NCI-H510A (cell line): ENCODE data around the gene CLDN9.

Experiments used
- DNase-seq: peaks from one replicate; lab custom pipeline; 2025; lab: John Stamatoyannopoulos, UW

CLDN9 gene

DNA sequence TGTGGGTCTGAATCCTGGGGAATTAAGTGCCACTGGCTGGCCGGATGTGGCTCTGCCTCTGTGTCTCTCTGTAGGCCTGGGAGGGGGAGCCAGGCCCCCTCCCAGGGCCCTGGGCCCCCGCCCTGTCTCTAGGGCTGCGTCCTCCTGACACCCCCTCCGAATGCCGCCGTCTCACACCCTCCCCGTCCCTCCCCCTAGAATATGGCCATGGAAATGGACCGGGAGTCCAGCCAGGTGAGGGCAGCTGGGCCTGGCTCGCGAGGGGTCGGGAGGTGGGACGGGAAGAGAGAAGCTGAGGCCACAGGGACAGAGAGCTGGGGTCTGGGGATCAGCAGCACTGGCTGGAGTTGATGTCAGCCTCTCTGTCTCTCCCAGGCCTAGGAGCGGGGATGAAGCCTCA lies 16.4 kb upstream of the CLDN9 start:
- DNase-seq, result no peak

DNA sequence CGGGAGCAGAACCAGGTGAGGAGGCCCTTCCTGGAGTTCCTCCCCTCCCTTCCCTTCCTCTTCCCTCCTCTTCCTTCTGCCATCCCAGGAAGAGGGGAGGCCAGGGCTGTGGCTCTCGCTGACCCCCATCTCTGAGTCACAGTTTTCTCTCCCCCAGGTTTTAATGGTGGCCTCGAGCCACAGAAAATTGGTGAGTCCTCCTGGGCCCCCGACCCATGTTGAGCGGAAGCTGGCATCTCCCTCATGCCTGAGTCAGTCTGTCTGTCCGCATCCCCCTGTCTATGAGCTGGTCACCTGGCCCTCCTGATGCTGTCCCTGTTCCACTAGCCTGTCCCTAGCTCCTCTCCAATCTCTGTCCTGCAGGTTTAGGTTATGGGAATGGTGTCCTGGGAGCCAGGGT lies 12.8 kb upstream of the CLDN9 start:
- no peak for DNase-seq

DNA sequence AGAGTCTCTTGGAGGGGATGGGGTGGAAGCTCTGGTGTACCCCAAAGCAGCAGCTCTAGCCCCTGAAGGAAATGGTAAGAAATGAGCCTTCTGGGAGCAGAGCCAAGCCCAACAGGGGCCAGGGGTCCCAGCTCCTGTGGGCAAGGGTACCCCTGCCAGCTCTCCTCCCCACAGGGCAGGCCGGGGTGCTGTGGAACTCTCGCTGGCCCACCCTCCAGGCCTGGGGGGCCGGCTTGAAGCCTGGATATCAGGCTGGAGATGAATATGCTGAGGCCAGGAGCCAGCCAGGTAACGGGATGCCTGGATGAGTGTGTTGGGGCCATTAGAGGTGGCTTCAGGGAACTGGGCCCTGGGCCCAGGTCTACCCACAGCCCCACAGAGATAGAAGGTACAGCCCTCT lies 12.2 kb upstream of the CLDN9 start:
- no peak for DNase-seq

DNA sequence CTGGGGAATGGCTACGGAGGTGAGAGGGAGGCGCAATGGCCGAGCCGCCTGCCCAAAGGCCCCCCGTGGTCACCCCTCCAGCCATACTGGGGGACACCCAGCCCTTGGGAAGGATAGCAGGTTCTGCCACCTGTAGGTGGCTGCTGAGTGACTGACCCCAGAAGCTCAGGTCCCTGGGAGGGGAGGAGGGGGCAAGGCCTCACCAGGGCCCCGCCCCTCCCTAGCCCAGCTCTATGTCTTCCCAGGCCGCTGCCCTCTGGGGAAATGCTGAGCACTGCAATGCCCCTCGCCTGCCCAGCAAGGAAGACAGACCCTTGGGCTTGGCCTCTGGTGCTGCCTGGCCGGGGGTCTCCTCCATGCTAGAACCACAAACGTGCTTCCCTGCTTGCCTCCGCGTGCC lies 11.4 kb upstream of the CLDN9 start:
- no peak for DNase-seq

DNA sequence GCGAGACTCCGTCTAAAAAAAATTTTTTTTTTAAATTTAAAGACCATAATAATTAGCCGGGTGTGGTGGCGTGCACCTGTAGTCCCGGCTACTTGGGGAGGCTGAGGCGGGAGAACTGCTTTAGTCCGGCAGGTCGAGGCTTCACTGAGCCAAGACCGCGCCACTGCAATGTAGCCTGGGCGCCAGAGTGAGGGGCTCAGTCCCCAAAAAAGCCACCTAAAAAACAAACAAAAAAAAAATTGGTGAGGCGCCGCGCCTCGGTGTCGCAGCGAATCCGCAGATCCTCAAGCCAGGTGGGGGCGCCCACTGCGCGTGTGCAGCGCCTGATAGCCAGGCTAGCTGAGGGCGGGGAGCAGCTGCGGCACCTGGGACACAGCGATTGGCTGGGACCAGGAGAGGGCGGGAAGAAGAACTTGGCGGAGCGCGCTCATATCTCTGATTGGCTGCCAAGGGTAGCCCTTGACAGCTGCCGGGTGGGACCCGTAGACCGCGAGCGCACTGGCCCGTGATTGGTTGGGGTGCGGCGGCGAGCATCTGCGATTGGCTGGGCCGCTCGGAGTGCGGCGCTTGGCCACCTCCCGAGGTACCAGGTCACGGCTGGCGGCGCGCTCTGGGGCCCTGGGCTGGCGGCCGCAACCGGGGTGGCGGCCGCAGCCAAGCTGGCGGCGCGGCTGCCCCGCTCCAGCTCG lies 9.0 kb upstream of the CLDN9 start:
- peak; percentile 90 for DNase-seq

DNA sequence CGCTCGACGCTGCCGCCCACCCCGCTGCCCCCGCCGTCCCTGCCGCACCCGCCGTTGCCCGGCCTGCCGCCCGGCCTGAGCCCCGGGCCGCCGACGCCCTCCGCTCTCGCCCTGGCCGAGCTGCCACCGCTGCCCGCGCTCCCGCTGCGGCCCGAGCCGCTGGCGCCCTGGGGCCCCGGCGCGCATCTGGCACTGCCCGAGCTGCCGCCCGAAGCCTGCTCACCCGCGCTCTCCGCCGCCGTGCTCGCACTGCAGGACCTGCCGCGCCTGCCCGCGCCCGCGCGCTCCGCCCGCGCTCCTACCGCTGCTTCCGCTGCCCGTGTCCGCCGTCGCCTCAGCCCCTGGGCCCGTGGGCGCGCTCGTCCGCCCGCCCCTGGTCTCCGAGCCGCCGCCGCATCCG lies 8.4 kb upstream of the CLDN9 start:
- DNase-seq, result no peak

DNA sequence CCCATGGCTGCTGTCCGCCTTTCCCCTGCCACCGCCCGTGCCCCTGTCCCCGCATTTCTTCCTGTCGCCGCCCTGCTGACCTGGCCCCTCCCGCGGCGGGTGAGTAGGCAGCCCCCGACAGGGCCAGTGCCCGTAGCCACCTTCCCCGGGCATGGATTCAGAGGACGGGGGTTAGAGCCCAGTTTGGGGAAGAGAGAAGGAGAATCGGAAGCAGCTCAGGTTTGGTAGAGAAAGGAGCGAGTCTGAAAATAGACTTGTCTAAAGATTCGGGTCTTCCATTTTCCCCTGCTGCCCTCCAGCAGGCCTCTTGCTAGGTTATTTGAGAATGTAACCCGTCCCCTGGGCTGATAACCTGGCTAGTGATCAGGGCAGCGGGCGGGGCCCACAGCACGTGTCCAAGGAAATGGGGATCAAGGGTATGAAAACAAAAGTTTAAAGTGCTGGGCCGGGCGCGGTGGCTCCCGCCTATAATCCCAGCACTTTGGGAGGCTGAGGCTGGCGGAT lies 7.9 kb upstream of the CLDN9 start:
- no peak for DNase-seq

DNA sequence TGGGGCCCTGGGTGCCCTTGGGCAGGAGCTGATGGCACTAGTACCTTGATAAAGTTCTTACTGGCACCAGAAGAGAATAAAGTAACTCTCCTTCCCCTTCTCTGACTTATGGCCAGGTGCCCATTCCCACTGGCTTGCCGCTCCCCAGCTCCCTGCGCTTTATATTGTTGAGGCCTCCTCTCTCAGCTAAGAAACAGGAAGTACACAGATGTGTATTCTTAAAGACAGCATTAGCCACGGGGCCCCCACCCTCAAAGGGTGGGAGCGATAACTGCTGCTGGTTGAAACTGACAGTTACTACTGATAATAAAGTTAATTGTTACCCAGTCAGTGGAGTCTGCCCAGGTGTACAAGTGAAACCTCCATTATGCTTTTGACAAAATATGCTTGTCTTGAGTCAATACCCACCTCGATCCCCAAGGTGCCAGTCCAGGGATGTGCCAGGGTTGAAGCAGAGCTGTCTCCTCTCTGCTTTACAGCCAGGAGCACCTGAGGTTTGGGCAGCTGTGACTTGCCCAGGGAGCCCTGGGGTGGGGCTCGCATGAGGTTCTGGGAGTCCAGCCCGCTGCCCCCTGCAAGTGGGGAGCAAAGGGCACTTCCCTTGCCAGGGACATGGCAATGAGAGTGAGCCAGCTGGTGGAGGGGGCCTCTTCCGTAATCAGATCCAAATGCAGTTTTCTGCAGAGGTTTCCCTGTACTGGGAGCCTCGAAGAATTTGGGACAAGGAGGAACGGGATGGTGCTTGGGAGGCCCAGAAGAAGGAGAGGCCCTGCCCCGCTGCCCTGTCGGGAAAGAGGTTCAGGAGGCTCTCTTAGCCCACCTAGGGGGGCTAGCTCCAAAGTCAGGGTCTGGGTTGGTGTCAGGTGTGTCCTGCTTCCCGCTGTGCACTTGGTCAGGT lies 5.4 kb upstream of the CLDN9 start:
- no peak for DNase-seq

DNA sequence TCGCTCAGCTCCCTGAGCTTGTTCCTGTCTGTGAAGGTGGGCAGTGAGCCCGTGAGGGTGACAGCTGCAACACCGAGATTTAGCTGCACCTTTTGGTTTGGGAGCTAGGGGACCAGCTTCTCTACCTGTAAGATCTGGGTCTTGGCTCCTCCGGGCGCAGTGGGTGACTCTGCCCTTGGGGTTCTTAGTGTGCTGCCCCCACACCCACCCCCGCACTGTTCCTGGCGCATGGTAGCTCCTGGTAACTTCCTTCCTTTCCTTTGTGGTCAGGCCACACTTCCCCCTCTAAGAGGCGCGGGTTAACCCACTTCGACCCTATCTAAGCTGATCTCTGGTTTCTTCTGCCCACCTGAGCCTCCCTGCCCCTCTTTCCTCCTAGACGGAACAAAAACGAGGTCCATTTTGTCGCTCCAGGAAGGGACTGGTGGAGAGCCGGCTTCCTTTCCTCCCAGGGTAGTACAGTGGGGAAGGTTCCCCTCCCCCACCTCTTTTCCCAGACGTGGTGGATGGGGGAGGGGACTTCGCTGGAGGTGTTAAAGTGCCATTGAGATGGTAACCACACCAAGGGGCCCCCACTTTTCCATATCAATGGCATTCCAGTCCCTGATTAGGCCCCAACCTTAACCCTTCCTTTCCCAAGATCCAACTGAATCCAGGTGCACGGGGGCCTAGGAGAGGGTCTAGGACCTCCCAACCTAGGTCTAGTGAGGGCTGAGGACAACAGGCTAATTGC lies 4.6 kb upstream of the CLDN9 start:
- DNase-seq, result no peak

DNA sequence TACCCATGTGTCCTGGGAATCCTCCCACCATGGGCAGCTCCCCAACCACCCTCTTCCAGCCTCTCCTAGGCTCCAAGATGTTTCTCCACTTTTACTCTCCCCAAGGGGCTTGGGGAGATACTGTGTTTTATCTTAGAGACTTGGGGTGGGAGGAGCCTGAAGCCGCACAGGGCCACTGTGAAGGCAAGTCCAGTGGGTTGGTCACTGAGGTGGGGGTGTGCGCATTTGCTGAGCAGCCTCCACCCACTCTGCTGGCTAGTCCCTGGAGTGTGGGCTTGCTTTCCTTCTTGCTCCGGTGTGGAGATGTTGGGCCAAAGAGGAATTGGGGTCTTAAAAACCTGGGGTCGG lies 4.1 kb upstream of the CLDN9 start:
- DNase-seq, result no peak

DNA sequence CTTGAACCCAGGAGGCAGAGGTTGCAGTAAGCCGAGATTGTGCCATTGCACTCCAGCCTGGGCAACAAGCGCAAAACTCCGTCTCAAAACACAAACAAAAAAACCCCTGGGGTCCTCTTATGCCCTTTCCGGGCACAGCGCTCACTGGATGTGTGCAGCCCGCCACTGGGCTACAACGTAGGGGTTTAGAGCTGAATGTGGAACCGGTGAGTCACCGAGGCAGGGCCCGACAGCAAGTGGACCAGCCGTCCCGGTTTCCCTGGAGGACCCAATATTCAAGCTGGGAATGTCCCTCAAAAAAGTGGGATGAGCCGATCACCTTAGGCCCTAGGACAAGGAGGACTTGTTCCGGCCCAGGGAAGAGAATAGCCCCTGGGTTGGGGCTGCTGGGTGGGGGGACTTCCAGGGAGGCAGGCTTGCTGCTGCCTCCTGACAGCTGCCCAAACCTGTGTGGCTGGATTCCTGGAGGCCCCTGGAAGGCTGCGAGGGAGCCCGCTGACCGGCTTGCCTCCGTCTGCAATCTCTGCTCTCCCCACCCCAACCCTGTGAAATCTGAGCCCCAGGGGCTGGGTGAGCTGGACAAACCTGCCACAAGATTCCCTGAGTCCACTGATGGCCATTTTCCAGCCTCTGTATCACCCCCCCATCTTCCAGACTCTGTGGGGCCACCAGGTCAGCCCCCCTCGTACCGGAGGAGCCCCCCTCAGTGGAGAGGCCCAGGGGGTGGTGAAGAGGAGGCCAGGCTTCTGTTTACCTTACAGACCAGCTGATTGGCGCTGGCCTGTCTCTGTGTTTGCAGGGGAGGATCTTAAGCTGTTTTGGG lies 2.9 kb upstream of the CLDN9 start:
- DNase-seq, result no peak

DNA sequence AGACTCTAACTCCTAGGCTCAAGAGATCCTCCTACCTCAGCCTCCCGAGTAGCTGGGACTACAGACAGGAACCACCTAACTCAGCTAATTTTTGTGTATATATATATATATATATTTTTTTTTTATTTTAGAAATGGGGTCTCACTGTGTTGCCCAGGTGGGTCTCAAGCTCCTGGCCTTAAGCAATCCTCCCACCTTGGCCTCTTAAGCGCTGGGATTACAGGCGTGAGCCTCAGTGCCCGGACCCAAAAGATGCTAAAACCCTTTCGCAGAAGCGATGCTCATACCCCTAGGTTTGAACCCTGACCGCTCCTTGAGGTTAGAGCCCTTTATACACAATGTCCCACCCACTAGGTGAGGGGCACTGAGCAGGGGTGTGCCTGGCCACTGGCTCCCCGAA lies 2.2 kb upstream of the CLDN9 start:
- no peak for DNase-seq

DNA sequence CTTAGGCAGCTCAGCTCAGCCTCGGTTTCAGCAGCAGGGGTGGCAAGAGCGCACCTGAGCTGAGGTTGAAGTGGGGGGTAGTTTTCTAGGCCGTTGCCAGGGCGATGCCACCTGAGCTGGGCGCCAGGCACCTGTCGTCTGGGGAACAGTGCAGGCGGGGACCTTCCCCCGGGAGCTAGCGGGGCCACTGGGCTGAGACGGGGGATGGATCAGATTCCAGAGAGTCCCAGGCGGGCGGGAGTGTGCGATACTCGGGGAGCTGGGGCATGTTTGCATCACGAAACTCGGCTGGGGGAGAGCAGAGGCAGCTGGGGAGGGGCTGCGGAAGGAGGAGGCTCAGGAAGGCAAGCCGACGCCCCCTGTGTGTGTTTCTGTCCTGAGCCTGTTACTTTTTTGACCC lies 477 bp upstream of the CLDN9 start:
- peak; percentile 64 for DNase-seq

DNA sequence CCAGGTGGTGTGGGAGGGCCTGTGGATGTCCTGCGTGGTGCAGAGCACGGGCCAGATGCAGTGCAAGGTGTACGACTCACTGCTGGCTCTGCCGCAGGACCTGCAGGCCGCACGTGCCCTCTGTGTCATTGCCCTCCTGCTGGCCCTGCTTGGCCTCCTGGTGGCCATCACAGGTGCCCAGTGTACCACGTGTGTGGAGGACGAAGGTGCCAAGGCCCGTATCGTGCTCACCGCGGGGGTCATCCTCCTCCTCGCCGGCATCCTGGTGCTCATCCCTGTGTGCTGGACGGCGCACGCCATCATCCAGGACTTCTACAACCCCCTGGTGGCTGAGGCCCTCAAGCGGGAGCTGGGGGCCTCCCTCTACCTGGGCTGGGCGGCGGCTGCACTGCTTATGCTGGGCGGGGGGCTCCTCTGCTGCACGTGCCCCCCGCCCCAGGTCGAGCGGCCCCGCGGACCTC lies 798 bp downstream of the CLDN9 start:
- DNase-seq, result no peak

DNA sequence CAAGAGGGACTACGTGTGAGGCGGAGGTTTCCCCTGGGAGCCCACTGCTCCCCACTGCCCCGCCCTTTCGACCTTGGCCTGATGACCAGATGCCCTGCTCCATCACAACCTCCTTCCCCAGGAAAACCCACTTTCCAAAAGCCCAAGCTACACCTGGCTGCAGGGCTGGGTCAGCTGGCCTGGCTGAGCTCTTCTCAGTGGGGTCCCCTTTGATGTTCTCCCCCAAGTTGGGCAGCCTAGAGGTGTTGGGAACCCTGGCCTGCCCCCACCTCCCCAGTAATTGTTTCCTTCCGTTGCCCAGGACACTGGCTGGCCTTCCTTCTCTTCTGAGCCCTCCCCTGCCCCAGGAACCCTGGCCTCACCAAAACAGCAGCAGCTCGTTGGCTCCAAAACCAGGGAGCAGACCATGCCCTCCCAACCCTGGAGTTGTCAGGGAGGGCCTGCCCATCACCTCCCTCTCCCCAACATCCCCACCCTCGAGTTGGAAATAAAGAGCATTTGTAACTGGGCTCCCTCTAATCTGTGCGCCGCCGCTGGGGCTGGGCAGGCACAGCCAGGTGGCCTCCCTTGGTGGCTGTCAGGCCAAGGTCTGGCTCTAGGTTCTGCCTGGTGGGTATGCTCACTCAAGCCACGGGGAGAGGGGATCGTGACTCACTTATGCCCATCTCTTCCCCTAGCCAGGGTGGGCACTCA lies 1.4 kb downstream of the CLDN9 start:
- no peak for DNase-seq

DNA sequence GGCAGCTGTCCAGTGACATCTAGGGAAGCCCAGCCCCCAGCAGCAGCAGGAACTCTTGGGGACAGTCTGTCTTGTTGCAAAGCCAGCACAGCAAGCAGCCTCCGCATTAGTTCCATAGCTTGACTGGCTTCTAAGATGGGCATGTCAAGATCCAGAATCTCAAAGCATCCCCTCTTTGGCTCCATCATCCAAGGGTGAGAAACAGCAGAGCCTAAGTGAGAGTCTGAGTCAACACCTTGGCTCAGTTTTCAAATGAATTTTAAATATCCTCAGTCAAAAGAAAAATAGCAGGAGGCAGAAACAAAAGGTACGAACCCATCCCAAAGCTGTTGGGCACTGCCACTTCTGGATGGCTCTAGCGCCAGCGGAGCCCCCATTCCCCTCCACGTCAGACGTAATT lies 2.2 kb downstream of the CLDN9 start:
- DNase-seq, result no peak

DNA sequence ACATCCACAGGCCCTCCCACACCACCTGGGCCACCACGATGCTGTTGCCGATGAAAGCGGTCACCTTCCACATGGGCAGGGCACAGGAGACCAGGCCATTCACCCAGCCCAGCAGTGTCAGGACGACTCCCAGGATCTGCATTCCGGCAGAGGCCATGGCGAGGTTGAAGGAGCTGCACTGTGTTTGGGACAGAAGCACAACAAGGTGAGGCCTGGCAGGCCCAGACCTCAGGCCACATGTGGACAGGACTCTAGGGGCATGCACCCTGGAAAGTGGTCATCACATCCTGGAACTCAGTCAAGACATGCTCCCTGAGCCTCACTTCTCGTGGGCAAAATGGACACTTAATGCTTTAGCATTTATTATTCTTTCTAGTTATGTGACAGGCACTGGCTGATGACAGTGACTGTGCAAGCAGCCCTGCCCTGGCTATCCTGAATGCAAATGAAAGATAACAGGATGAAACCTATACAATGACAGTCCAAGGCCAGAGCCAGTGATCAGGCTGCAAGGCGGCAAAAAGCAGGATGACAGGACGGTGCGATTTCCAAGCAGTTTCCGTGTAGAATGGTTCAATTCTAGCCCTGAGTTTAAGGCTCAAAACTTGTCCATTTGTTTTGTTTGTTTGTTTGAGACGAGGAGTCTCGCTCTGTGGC lies 3.3 kb downstream of the CLDN9 start:
- DNase-seq, result no peak

DNA sequence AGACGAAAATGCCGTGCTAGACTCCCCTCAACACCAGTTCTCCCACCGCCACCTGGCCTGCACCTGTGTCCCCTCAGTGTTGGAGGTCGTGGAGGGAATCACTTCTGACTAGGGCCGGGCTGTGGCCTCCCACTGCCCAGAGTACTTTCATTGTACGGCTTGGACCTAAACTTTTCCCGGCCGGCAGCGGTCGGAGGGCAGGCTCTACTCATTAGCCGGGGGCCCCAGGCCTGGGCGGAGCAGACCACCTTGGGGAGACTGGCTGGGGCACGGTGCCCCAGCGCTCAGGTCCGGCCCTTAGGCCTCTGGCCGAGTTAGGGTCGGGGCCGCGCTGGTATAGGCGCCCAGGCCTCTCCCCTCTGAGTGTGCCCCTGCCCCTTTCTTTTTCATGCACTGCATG lies 4.6 kb downstream of the CLDN9 start:
- no peak for DNase-seq

DNA sequence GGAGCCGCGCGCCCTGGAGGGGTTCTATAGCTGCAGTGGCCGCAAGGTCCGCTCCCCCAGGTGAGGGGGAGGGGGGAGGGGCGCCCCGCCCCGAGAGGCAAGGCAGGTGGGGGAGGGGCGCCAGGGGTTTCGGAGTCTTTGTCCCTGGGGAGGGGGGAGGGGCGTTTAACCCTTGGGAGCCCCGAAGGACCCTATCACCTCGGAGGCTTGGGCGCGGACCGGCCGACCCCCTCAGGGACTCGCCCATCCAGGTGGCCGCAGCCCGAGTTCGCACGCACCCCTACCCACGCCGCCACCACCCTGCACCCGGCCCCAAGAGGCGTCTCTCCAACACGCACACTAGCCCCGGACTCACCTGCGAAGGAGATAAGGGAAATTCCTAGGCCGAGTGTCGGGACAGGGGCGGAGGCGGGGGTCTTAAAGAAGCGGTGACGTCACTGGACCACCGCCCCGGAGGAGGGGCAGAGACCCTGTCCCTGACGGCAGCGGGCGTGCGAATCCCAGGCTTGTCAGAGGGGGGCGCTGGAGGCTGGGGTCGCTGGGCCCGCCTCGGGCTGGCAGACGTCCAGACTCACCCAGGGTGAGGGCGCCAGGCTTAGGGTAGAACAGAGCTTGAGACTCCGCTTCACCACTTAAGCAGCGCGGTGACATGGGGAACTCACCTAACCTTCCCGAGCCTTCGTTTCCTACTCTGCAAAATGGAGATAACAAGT lies 5.2 kb downstream of the CLDN9 start, which contains the start of gene CLDN6:
TSS of gene CLDN6 (minus strand) at position 390 of the 713 bp plus-strand sequence. CDS start 2,162 bp downstream, outside the sequence.
- no peak for DNase-seq
